Omental fat pad (tissue), 4 donors: ENCODE measurements around the gene LRP8. TPM values are rescaled to one million over a fixed set of nuclear protein-coding genes. Genes with fewer than 3 reads are reported as not detected.

Experiments used
- ATAC-seq: fragments of 150-250 bp; one replicate; pipeline ENCODE4 v1.9.1; 2016; ENCODE audit warnings: mild to moderate bottlenecking, moderate library complexity; ENCODE audit not compliant: low FRiP score
- DNase-seq: peaks from one replicate; pipeline ENCODE4 v3.0.0-alpha.2; 2019; ENCODE audit warnings: low spot score
- total RNA-seq, 4 donors: library from RNA; depleted of rRNA; stranded (reverse); fragments of >200 nt; gene quantifications; one replicate each; pipeline ENCODE4 v1.1.0, GENCODE V29; 2016
- TF ChIP-seq, protein P1 (sequence below), 3 donors: fragments of 450-650 bp; IDR thresholded peaks; one replicate each; pipeline ENCODE4 v1.5.1; 2016 to 2017; ENCODE audit warnings: antibody characterized with exemption in 3 of 3, mild to moderate bottlenecking in 3 of 3, moderate library complexity in 2 of 3

Gene LRP8
- total RNA-seq, 4 donors from 2014 or later, result 1.6 to 22.0 (median 7.4) TPM

DNA sequence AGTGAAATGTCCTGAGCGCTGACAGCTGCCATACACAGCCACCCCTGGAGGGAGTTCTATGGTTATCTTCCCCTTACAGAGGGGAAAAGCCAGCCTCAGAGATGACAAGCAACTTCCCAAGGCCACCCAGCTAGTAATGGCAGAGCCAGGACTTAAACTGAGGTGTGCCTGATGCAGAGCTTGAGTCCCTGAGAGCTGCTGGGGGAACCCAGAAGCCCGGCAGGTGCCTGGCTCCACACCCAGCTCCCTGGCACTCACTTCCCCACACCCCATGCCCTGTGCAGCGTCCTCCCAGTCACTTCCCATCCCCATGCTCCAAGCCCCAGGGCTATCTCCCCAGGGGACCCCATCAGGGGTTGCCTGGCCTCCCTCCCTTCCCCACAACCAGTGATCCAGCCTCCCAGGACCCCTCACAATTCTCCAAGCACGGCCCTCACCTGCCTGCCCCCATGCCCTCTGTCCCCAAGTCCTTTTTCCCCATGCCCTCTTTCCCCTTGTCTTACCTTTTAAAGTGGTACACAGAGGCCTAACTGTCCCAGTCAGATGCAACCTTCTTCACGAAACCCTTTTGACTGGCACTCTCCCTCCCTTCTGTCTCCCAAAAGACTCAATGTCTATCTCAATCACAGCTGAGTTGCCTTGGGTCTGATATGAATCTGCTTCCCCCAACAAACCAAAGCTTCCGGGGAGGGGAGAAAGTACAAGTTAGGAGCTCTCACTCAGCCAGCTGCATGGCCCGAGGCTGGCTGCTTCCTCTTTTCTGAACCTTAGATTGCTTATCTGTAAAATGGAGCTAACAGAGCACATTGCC is 39.8 kb upstream of the LRP8 start:
- DNase-seq, result no peak

DNA sequence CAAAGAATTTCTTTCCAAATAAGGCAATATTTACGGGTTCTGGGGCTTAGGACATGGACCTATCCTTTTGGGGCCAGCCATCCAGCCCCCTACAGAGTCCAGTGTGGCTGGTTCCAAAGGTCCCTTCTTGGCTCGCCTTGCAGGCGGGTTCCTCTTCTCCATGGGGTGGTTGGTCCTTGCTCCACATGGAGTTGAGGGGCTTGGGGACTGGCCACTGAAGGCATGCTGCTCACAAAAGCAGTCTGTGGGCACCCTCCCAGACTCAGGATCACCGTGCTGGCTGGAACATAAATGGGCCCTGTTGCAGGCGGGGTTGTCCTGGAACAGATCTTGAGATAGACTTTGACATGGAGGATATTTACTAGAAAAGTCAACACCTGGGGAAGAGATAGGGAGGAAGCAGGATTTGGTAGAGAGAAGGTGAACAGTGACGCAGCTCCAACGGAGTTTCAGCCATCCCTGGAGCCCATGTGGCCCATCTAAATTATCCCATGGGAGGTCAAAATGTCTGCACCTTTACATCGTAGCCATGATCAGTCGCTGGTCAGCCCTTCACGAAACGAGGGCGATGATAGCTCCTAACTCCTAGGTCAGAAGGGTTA is 39.1 kb upstream of the LRP8 start:
- TF ChIP-seq, protein P1, sequence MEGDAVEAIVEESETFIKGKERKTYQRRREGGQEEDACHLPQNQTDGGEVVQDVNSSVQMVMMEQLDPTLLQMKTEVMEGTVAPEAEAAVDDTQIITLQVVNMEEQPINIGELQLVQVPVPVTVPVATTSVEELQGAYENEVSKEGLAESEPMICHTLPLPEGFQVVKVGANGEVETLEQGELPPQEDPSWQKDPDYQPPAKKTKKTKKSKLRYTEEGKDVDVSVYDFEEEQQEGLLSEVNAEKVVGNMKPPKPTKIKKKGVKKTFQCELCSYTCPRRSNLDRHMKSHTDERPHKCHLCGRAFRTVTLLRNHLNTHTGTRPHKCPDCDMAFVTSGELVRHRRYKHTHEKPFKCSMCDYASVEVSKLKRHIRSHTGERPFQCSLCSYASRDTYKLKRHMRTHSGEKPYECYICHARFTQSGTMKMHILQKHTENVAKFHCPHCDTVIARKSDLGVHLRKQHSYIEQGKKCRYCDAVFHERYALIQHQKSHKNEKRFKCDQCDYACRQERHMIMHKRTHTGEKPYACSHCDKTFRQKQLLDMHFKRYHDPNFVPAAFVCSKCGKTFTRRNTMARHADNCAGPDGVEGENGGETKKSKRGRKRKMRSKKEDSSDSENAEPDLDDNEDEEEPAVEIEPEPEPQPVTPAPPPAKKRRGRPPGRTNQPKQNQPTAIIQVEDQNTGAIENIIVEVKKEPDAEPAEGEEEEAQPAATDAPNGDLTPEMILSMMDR (IDR thresholded peaks at IDR 0.05), result no peak
- ATAC-seq (no peak), DNase-seq (no peak)

More for the DNA sequence above, 39.8 kb upstream of the LRP8 start:
- ATAC-seq, result no peak
- TF ChIP-seq, protein P1 (IDR thresholded peaks at IDR 0.05), result no peak

DNA sequence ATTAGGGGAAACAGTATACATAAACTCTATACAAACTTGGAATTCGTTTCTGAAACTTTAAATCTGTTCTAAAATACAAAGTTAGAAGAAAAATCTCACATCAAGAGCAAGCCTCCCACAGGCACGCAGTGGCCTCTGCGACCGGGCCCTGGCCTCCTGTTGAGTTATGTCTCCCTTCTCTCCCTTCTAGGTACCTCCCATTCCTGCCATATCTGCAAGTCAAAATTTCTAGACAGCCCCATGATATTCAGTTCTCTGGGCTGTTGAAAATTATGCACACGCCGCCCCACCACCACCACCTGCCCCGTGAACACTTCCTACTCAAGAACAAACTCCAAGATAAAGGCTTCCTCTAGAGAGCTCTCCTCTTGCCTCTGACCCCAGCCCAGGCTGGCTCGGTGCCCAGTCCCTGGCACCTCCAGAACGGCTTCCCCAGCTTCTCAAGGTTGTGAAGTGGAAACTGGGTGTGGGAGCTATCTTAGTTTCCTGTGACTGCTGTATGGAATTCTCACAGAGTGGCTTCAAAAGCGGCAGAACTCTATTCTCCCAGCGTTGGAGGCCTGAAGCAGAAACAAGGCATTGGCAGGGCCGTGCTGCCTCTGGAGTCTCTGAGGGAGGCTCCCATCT is 37.7 kb upstream of the LRP8 start:
- DNase-seq, result no peak
- TF ChIP-seq, protein P1 (IDR thresholded peaks at IDR 0.05), result no peak
- no peak for ATAC-seq

DNA sequence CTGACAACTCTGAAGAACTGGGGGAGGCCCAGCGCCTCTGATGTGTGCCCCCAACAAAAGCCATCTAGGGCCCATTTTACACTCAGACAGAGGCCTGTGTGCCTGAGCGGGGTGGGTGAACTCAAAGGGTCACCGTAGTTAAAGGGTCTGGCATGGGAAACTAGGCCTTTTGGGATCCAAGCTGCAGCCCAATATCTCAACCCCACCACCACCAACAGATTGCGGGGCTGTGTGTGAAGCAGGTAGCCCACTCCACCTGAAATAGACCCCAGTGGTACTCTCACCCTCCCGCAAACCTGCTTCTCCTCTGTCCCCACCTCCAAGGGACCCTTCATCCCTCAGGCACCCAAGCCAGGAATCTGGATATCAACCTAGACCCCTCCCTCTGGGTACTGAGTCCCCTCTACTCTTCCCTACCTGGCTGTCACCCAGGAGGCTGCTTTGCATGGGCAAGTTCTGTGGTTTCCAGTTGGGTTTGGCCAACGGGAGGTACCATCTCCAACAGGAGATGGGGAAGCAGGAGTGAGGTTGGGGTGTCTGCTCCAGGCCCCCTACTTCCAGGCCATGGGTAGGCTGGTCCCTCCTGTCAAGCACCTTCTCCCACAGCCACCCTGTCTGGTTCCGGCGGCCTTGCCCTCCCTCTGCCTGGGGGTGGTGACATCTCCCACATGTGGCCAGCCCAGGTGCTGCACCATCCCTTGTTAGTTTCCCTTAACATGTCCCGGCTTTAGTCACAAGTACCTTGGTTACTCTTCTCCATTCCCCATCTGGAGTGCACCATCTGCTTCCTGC is 35.2 kb upstream of the LRP8 start:
- DNase-seq (no peak), ATAC-seq (no peak)
- TF ChIP-seq, protein P1 (IDR thresholded peaks at IDR 0.05), result no peak

DNA sequence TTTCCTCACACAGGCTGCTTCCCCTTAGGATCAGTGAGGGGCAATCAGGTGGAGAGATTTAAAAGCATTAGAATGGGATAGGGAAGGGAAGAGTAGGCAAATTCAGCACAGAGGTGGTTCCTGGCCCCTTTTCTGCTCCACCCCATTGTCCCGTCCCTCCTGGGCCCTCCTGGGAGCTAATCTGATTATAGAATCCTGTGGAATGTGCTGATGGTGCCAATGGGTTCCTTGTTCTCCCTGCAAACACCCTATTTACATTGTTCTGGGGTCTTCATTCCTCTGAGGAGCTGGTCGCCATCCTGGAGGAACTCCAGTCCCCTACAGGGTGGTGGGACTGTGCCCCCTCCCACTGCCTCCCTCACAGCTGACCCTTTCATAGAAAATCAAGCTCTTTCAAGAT is 34.4 kb upstream of the LRP8 start:
- DNase-seq (no peak), ATAC-seq (no peak)
- TF ChIP-seq, protein P1 (IDR thresholded peaks at IDR 0.05), result no peak

DNA sequence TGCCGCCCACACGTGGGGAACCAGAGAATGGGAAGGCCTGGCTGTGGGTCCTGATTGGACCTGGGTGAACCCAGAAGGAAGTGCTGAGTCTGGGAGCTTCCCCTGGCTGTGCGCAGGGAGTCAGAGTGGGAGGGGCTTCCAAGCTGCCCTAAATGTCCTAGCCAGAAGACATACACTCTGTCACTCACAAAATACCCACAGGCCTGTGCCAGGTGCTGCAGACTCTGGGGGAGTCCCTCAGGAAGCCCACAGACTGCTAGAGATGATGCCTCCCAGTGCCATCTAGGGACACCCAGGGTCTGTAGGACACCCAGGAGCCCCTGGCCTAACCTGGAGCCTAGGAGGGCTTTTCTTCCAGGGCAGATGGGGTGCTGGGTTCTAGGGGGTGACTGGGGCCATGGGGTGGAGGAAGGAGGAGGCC is 33.7 kb upstream of the LRP8 start:
- ATAC-seq, result no peak
- TF ChIP-seq, protein P1 (IDR thresholded peaks at IDR 0.05), result no peak
- no peak for DNase-seq
